ENCODE data around the gene KCMF1.

The KCMF1 gene

GRCh38 chr2:85033388-85033787 is 62.4 kb downstream of the KCMF1 start:
- Histone ChIP-seq H3K9me3 (ENCODE audit: control insufficient read depth, insufficient read depth, low read depth, low read length) (no peaks in the 10 kb centered on the region), H3K27ac (ENCODE audit: extremely low read depth, low read depth, low read length) (no peak overlapping the region), H3K4me3 (ENCODE audit: low read depth, low read length) (no peak overlapping the region), H3K36me3 (ENCODE audit: control insufficient read depth in 2 of 2, insufficient read depth in 1 of 2, low read length in 2 of 2) (peaks cover 44 to 74% of the 10 kb centered on the region in 2 experiments), H3K4me1 (ENCODE audit: control insufficient read depth, insufficient read depth, low read length) (no peaks in the 10 kb centered on the region)
- TF ChIP-seq ZSCAN30 (tag by site-specific recombination; IDR thresholded peaks at IDR 0.05): no peak
- TF ChIP-seq, protein P1, sequence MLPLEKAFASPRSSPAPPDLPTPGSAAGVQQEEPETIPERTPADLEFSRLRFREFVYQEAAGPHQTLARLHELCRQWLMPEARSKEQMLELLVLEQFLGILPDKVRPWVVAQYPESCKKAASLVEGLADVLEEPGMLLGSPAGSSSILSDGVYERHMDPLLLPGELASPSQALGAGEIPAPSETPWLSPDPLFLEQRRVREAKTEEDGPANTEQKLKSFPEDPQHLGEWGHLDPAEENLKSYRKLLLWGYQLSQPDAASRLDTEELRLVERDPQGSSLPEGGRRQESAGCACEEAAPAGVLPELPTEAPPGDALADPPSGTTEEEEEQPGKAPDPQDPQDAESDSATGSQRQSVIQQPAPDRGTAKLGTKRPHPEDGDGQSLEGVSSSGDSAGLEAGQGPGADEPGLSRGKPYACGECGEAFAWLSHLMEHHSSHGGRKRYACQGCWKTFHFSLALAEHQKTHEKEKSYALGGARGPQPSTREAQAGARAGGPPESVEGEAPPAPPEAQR (tag by site-specific recombination; IDR thresholded peaks at IDR 0.05): no peak
- CTCF ChIA-PET: interaction anchor here (0.9 to 3.1 kb wide), 6 partner anchors 10 to 107 kb away, joined by 3 to 8 read pairs (median 4); no protein-coding TSS in a partner anchor
- POLR2A ChIA-PET: no interaction called here

- POLR2A ChIA-PET: no interaction called here
- peaks cover 39 to 72% of the 10 kb centered on the region in 2 experiments for H3K36me3 ChIP-seq (ENCODE audit: control insufficient read depth in 2 of 2, insufficient read depth in 1 of 2, low read length in 2 of 2)
- H3K4me3 ChIP-seq (ENCODE audit: low read depth, low read length): no peak overlapping the region
- TF ChIP-seq ZBTB7A (tag by site-specific recombination; IDR thresholded peaks at IDR 0.05; ENCODE audit: low read depth): no peak
- TF ChIP-seq ZNF266 (tag by site-specific recombination; IDR thresholded peaks at IDR 0.05; ENCODE audit: low read depth): no peak
- no peak for TF ChIP-seq ZNF335 (tag by site-specific recombination; conservative IDR thresholded peaks at IDR 0.05)
- TF ChIP-seq, protein P2, sequence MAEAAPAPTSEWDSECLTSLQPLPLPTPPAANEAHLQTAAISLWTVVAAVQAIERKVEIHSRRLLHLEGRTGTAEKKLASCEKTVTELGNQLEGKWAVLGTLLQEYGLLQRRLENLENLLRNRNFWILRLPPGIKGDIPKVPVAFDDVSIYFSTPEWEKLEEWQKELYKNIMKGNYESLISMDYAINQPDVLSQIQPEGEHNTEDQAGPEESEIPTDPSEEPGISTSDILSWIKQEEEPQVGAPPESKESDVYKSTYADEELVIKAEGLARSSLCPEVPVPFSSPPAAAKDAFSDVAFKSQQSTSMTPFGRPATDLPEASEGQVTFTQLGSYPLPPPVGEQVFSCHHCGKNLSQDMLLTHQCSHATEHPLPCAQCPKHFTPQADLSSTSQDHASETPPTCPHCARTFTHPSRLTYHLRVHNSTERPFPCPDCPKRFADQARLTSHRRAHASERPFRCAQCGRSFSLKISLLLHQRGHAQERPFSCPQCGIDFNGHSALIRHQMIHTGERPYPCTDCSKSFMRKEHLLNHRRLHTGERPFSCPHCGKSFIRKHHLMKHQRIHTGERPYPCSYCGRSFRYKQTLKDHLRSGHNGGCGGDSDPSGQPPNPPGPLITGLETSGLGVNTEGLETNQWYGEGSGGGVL (tag by site-specific recombination; IDR thresholded peaks at IDR 0.05): no peak
- no peak for TF ChIP-seq ZBTB20 (tag by site-specific recombination; IDR thresholded peaks at IDR 0.05)
- no peak for TF ChIP-seq ZNF629 (tag by site-specific recombination; IDR thresholded peaks at IDR 0.05)
- TF ChIP-seq ZNF311 (tag by site-specific recombination; IDR thresholded peaks at IDR 0.05; ENCODE audit: borderline replicate concordance): no peak
- no peak for TF ChIP-seq ZNF214 (tag by site-specific recombination; IDR thresholded peaks at IDR 0.05; ENCODE audit: borderline replicate concordance)
- TF ChIP-seq GFI1B (tag by site-specific recombination; IDR thresholded peaks at IDR 0.05): no peak
- TF ChIP-seq ZNF776 (tag by site-specific recombination; IDR thresholded peaks at IDR 0.05; ENCODE audit: borderline replicate concordance): no peak
- TF ChIP-seq ZNF610 (tag by site-specific recombination; IDR thresholded peaks at IDR 0.05; ENCODE audit: borderline replicate concordance): no peak
- H3K4me1 ChIP-seq (ENCODE audit: control insufficient read depth, insufficient read depth, low read length): no peaks in the 10 kb centered on the region
- CTCF ChIA-PET: interaction anchor here (0.9 to 2.2 kb wide), 6 partner anchors 9 to 108 kb away, joined by 3 to 10 read pairs (median 4); no protein-coding TSS in a partner anchor
- H3K9me3 ChIP-seq (ENCODE audit: control insufficient read depth, insufficient read depth, low read depth, low read length): no peaks in the 10 kb centered on the region
- H3K27ac ChIP-seq (ENCODE audit: extremely low read depth, low read depth, low read length): no peak overlapping the region
Measured at GRCh38 chr2:85034158-85034557, 63.2 kb downstream of the KCMF1 start.

DNA sequence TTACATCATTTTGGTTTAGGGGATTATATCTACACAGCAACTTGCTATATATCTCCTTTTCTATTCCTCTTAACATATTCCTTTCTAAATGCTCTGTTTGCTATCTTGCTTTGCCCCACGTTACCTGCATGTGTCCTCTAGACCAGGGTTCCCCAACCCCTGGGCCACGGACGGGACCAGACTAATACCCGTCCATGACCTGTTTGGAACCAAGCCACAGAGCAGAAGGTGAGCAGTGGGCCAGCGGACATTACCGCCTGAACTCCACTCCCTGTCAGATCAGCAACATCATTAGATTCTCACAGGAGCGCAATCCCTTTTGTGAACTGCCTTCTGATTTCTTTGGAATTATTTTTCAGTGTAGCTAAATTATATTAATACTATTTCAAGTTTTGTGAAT is 66.7 kb downstream of the KCMF1 start:
- Histone ChIP-seq H3K36me3 (ENCODE audit: control insufficient read depth in 2 of 2, insufficient read depth in 1 of 2, low read length in 2 of 2) (peaks cover 22 to 68% of the 10 kb centered on the region in 2 experiments), H3K9me3 (ENCODE audit: control insufficient read depth, insufficient read depth, low read depth, low read length) (no peaks in the 10 kb centered on the region), H3K4me1 (ENCODE audit: control insufficient read depth, insufficient read depth, low read length) (no peaks in the 10 kb centered on the region), H3K4me3 (ENCODE audit: low read depth, low read length) (no peak overlapping the region), H3K27ac (ENCODE audit: extremely low read depth, low read depth, low read length) (no peak overlapping the region)
- CTCF ChIA-PET: no interaction called here
- POLR2A ChIA-PET: no interaction called here
- TF ChIP-seq ZNF416 (tag by site-specific recombination; IDR thresholded peaks at IDR 0.05): no peak
- TF ChIP-seq CTCF (tag by site-specific recombination; IDR thresholded peaks at IDR 0.05): no peak
- no peak for TF ChIP-seq ZNF433 (tag by site-specific recombination; IDR thresholded peaks at IDR 0.05; ENCODE audit: low read depth)
- TF ChIP-seq, protein P1 (tag by site-specific recombination; IDR thresholded peaks at IDR 0.05): no peak
- no peak for TF ChIP-seq ZNF555 (tag by site-specific recombination; conservative IDR thresholded peaks at IDR 0.05)
- TF ChIP-seq ZNF37A (tag by site-specific recombination; IDR thresholded peaks at IDR 0.05): no peak
- no peak for TF ChIP-seq ZNF585B (tag by site-specific recombination; IDR thresholded peaks at IDR 0.05)
- TF ChIP-seq, protein P3, sequence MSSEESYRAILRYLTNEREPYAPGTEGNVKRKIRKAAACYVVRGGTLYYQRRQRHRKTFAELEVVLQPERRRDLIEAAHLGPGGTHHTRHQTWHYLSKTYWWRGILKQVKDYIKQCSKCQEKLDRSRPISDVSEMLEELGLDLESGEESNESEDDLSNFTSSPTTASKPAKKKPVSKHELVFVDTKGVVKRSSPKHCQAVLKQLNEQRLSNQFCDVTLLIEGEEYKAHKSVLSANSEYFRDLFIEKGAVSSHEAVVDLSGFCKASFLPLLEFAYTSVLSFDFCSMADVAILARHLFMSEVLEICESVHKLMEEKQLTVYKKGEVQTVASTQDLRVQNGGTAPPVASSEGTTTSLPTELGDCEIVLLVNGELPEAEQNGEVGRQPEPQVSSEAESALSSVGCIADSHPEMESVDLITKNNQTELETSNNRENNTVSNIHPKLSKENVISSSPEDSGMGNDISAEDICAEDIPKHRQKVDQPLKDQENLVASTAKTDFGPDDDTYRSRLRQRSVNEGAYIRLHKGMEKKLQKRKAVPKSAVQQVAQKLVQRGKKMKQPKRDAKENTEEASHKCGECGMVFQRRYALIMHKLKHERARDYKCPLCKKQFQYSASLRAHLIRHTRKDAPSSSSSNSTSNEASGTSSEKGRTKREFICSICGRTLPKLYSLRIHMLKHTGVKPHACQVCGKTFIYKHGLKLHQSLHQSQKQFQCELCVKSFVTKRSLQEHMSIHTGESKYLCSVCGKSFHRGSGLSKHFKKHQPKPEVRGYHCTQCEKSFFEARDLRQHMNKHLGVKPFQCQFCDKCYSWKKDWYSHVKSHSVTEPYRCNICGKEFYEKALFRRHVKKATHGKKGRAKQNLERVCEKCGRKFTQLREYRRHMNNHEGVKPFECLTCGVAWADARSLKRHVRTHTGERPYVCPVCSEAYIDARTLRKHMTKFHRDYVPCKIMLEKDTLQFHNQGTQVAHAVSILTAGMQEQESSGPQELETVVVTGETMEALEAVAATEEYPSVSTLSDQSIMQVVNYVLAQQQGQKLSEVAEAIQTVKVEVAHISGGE (tag by site-specific recombination; conservative IDR thresholded peaks at IDR 0.05; ENCODE audit: low read depth): no peak
- TF ChIP-seq ZNF350 (tag by site-specific recombination; IDR thresholded peaks at IDR 0.05): no peak
- no peak for TF ChIP-seq ZNF311 (tag by site-specific recombination; IDR thresholded peaks at IDR 0.05; ENCODE audit: borderline replicate concordance)
- TF ChIP-seq SALL2 (tag by site-specific recombination; IDR thresholded peaks at IDR 0.05; ENCODE audit: borderline replicate concordance): no peak
